ENCODE data around the gene REEP5.
"Not testable (repeated sequence)": the region's sequence is repeated elsewhere in the genome, so short reads cannot be mapped to it uniquely, and the experiment has no call there.

REEP5 gene

DNA sequence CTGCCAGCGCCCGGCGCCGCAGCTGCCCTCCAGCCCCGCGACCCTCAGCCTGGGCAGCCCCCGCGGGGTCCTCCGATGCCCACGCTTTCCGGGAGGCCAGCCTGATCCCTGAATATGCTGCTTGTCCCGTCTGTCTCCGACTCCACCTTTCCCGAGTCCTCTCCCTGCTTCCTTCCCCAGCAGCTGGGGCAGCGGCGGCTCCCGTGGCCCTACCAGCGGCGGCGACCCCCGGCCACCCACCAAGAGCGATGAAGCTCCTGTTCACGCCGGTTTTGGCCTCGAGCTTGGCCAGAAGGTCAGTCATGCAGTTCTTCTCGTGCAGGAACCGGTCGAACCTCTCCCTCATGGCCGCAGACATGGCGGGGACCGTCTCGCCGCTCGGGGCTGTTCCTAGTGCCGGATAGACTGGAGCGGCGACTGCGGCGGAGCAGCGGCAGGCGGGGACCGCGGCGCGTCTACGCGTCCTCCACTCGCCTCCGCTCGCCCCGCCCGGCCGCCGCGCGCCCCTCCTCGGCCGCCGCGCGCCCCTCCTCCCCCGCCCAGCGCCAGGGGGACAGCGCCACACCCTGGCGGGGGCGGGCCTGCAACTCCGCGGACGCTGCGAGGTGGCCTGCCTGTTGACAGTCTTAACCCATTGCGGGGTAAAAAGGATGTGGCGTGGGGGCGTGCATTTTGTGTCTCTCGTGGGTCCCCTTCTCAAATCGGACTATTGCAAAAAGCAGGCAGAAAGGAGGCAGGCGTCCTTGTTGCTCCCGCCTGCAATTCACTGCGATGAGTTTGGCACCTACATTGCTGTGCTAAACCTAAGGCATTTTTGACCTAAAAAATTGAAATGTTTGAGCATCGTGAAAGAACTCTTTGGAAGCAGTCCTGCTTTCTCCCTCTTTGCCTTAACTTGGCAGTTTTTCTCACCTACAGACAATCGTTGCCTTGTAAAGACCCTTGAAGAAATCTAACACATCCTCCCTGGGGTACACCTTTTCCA is at the start of gene REEP5:
Gene REEP5 (minus strand): TSS at position 395 of the 985 bp plus-strand sequence. CDS start 37 bp downstream, at position 358.
- peak; percentile 91 for DNase-seq

DNA sequence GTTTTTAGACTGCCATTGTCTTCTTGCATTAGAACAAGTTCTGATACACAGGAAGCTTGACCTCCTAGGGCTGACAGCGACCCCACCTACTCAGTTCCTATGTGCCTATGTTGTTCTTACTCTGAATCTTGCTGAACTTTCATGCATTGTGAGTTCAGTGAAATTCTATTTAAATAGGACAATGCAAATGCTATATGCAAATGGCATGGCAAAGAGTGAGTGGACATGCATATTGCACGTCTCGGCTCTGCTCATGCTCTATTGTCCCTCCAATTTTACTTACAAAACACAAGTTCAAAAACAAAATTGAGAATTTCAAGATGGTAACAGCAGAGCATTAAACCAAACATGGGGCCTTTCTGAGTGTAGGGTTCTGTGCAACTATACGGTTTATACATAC is 49.2 kb upstream of the REEP5 start:
- DNase-seq: no peak

DNA sequence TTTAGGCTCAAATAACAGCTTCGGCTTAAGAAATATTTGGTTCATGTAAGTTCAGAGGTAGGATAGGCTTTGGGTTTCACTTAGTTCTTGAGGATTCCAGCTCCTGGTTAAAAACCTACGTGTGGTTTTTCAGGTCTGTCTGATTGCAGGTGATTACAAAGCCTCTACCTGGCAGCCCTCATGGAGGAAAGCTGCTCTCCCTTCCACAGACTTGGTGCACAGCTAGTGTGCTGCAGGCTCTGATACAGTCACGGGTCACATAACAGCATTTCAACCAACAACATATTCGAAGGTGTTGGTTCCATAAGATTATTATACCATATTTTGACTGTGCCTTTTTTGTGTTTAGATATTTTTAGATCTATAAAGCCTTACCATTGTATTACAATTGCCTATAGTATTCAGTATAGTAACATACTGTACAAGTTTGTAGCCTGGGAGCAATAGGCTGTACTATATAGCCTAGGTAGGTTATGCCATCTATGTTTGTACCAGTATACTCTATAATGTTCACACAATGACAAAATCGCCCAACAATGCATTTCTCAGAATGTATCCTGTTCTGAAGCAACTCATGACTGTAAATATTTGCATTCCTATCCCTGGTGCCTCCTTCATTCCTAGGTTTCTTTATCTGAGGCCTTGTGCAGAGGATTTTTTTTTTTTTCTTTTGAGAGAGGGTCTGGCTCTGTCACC is 46.5 kb upstream of the REEP5 start:
- no peak for DNase-seq

DNA sequence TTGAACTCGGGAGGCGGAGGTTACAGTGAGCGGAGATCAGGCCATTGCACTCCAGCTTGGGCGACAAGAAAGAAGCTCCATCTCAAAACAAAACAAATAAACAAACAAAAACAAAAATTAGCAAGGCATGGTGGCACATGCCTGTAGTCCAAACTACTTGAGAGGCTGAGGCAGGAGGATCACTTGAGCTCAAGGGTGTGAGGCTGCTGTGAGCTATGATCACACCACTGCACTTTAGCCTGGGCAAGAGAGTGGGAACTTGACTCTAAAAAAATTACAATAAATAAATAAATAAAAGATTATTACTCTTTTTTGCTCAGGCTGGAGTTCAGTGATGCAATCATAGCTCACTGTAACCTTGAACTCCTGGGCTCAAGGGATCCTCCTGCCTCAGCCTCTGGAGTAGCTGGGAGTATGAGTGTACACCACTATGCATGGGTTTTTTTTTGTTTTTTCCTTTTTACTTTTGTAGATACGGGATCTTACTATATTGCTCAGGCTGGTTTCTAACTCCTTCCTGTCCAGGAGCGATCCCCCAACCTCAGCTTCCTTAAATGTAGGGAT is 45.6 kb upstream of the REEP5 start:
- DNase-seq: no peak

DNA sequence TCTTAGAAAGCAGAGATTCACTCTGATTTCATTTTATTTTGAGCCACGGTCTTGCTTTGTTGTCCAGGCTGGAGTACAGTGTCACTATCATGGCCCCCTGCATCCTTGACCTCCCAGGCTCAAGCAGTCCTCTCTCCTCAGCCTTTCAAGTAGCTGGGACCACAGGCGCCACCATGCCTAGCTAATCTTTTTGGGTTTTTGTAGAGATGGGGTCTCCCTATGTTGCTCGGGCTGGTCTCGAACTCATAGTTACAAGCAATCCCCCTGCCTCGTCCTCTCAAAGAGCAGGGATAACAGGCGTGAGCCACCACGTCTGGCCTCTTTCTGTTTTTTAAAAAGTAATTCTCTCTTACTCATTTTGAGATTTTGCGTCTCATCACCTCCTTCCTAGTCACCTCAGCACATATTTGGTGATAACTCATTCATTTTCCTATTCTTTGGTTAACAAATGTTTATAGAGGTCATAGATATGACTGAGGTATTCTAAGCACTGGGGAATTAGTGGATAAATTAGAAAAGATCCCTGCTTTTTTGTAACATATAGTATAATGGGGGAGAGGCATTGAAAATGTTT is 43.8 kb upstream of the REEP5 start:
- DNase-seq: no peak

DNA sequence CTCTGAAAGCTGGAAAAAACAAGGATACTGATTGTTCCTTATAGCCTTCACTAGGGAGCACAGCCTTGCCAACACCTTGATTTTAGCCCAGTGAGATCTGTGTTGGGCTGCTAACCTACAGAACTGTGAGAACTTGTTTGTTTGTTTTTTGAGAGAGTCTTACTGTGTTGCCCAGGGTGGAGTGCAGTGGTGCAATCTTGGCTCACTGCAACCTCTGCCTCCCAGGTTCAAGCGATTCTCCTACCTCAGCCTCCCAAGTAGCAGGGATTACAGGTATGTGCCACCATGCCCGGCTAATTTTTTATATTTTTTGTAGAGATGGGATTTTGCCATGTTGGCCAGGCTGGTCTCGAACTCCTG is 41.3 kb upstream of the REEP5 start:
- not testable (repeated sequence) for DNase-seq

DNA sequence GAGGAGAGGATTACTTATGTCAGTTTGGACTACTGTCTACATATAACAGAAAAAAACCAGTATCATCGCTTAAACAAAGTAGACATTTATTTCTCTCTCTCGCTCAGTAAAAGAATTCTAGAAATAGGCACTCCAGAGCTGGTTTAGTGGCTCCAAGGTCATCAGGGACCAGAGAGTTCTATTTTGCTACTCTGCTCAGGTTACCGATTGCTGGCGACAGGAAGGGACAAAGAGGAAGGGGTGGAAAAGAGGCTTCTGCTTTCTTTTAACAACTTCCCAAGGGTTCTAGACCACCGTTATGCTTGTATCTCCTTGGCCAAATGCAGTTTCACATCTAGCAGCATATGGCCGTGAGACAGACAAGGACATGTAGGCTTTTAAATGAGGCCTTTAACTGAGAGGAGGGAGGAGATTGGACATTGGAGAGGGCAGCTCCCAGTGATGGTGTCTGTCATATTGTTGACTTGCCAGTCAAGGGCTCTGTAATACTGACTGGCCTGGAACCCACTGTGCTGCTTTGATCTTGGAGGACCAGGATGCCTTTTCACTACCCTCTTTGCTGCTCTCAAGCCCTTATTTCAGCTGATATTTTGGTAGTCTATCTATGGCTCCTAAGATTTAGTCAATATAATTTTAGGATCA is 39.0 kb upstream of the REEP5 start:
- DNase-seq: no peak

DNA sequence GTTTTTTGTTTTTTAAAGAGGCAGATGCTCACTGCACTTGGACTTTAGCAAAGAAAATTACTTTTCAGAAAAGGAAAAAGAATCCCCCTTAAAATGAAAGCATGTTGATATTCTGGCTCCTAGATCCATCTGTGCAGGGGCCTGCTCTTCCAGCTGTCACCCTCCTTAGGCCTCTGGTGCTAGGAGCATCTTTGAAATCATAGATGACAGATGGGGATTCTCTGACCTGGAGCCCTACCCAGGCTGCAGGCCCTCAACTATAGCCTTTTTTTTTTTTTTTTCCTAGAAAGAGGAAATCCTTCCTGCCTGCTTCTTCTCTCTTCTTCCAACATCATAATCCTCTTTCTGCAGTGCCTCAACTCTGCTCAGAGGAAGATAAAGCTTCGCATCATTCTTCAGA is 38.3 kb upstream of the REEP5 start:
- no peak for DNase-seq

DNA sequence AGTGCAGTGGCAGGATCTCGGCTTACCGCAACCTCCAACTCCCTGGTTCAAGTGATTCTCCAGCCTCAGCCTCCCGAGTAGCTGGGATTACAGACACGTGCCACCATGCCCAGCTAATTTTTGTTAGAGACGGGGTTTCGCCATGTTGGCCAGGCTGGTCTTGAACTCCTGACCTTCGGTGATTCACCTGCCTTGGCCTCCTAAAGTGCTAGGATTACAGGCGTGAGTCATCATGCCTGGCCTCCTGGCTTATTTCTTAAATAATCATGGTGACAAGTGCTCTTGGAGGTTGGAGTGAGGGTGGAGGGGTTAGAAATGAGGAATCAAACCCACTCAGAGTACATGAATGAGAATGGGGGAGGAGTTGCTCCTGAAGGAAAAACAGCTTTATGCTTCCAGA is 37.8 kb upstream of the REEP5 start:
- DNase-seq: peak; percentile 50

DNA sequence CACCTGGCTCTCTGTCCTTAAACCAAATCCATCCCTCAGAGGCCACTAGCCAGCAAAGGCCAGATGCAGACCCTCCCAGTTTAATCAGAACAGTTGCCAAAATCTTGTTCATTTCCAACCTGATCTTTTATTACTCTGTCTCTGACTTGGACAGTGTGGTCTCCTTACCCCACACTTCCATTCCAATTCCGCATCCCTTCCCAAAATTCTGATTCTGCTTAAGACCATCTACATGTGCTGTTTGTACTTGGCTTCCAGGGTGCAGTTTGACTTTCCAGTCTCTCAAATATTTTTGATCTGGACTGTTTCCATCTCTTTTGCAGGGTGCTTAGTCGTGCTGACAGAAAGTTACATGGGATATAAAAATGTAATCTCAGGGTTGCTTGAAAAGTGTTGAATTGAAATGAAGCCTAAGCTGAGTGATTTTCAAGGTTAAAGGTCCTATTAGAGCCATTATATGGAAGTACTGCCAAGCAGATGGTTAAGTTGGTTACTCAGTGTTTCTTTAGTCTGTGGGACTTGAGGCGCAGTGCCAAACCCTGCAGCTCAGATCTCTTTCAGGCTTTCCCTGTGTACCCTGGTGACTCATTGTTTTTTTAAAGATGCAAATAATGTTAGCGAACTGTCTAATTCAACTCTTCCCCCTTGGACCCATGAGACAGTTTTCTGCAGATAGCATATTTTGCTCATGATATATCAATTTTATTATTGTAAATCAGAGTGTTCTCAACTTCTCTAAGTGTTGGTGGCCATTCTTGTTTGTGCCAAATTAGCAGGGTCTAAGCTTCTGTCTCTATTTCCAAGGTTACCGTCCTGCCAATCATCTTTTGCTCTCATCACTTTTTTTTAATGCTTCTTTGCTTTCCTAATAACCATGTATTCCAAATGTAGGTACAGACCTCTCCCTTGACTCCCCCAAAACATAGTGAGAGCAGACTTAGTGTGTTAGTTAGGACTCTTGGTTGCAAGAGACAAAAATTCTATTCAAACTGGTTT is 36.4 kb upstream of the REEP5 start:
- peak; percentile 81 for DNase-seq

DNA sequence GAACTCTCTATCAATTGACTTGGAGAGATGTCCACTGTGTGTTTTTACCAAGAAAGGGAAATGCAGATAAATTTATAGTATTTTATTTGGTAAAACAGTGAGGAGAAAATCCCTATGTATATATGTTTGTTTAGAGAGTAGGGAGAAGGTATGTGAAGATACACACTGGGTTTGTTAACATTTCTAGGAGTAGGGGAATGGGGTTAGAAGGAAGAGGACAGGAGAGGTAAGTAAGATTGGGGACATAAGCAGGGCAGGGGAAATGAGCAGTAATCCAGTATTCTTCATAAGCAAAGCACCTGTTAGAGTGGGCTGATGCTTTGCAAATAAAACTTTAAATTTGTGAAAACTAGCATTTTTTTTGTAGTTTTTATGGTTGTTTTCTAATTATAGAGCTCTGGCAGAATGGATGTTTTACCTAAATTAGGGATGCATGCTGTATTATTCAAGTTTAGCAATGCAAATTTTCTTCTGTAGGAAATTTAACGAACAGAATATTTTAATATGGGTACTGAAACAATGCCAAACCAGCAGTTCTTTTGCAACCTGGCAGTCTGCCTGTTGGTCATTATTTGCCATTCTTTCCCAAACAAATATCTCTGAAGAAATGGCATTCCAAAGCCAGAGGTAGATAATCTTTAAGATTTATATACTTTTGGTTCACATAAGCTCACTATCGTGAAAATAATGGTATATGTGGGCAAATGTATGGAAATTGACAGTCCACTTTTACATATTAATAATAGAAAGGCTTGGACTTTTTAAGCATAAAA is 35.2 kb upstream of the REEP5 start:
- DNase-seq: no peak

DNA sequence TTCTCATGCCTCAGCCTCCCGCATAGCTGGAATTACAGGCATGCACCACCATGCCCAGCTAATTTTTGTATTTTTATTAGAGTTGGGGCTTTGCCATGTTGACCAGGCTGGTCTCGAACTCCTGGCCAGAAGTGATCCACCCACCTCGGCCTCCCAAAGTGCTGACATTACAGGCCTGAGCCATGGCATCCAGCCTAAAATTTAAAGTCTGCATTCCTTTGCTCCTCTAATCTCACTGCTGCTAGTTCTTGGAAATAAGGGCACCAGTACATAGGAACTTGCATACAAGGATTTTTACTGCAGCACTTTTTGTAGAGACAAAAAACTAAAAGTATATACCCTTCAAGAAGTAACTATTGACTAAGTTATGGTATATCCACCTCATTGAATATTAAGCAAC is 34.6 kb upstream of the REEP5 start:
- no peak for DNase-seq

DNA sequence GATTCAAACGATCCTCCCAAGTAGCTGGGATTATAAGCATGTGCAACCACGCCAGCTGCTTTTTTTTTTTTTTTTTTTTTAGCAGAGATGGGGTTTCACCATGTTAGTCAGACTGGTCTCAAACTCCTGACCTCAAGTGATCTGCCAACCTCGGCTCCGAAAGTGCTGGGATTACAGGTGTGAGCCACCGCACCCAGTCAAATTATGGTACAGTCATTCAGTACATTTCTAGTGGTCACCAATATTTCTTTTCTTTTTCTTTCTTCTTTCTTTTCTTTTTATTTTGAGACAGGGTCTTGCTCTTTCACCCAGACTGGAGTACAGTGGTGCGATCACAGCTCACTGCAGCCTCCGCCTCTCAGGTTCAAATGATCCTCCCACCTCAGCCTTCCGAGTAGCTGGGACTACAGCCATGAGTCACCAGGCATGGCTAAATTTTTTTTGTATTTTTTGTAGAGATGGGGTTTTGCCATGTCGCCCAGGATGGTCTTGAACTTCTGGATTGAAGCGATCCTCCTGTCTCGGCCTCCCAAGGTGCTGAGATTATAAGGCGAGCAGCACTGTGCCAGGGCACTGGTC is 29.2 kb upstream of the REEP5 start:
- DNase-seq: no peak

DNA sequence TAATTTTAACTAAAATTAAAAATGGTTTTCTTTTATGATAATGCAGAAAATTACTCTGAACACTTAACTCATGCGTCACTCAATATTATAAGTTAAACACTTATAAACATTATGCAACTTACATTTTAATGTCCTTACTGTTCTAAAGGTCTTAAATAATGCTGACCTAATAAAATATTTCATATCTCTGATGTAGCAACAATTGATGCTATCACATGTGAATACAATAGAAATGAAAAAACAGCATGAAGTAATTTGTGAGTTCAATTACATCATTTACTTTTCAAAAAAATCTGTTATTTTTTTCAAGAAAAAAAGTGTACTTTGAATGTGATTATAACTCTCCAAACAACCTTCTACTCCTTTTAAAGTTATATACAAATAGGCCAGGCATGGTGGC is 26.4 kb upstream of the REEP5 start:
- DNase-seq: no peak

DNA sequence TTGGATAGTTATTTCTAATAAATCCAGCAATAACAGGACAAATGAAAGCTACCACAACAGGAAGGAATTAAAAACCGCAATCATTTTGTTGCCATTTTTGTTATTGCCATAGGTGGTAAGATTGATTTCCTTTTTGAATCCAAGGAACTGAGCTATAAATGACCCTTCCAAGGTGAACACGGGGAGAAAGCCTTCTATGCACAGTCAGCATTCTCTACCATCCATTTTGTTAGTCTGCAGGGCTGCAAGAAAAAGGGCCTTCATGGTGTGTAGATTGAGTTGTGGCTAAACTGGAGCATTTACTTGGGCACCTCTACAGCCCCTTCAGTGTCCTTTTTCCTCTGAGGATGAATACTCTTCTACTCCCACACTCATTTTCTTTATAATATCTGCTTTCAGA is 18.6 kb upstream of the REEP5 start:
- DNase-seq: no peak

DNA sequence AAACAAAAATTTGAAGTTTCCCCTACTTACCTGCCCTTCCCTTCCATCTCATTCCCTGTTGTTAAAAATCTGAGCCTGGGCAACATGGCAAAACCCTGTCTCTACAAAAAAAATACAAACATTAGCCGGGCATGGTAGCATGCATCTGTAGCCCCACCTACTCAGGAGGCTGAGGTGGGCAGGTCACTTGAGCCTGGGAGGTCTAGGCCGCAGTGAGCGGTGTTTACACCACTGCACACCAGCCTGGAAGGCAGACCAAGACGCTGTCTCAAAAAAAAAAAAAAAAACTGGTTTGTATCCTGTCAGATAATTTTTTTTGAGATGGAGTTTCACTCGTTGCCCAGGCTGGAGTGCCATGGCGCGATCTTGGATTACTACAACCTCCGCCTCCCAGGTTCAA is 16.3 kb upstream of the REEP5 start:
- no peak for DNase-seq

DNA sequence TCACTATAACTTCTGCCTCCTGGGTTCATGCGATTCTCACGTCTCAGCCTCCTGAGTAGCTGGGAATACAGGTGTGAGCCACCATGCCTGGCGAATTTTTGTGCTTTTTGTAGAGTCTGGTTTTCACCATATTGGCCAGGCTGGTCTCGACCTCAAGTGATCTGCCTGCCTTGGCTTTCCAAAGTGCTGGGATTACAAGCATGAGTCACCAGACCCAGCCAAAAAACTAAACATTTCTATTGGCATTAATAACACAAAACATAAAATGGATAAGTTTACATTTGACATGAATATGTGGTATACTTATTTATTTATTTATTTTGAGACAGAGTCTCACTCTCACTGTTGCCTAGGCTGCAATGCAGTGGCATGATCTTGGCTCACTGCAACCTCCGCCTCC is 13.6 kb upstream of the REEP5 start:
- DNase-seq: no peak

DNA sequence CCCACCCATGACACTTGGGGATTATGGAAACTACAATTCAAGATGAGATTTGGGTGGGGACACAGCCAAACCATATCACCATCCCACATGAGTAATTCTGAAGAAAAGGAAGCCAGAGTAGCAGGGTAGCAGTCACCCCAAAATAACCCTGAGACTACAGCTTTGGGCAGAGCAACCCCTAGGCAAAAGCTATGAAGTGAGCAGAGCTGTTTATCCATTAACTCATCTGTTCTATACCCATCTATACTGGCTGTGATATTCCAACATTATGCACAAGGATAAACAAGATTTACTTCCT is 12.3 kb upstream of the REEP5 start:
- no peak for DNase-seq

DNA sequence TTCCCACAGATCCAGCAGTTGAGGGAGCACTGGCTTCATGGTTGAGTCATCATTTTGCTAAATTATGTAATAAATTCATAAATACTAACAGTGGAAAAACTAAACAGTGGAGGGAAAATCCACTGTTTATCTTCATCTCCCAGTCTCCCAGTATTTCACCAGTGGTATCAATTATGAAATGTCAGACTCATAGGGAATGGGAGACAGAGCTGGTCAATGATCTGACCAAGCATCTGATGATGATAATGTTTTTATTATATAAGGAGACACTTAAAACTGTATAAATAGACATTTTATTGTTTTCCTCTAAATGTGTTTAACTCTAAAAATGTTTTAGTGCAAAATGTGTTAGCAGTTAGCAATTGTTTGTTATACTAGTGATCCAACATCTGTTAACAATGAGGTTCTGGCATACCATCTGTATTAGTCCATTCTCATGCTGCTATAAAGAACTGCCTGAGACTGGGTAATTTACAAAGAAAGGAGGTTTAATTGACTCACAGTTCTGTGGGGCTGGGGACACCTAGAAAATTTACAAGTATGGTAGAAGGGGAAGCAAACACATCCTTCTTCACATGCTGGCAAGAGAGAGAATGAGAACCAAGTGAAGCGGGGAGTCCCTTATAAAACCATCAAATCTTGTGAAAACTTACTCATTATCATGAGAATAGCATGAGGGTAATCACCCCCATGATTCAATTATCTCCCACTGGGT is 11.8 kb upstream of the REEP5 start:
- DNase-seq: peak; percentile 25

DNA sequence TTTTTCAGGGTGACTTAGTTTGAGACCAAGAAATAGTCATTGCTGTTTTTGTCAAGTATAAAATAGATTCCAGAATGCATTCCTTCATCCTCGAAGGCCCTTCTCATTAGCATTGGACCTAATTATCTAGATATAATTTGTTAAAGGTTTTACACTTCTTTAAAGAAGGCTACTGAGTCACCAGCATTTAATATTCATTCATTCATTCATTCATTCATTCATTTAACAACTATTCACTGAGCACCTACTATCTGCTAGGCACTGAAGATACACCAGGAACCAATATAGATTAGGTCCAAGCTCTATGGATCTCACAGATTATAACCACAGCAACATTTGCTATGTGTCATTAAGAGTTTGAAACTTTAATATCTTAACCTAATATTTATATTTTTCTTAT is 11.1 kb upstream of the REEP5 start:
- DNase-seq: no peak

Measured in suppressor macrophage treated with lipopolysaccharide for 4 hours (primary cell).